Measurements from ENCODE around the gene ZNF74. TPM values are rescaled to one million over a fixed set of nuclear protein-coding genes. Genes with fewer than 3 reads are reported as not detected.

ZNF74 gene
- total RNA-seq, 4 donors from 2014 or later = 2.8 to 7.2 (median 3.5) TPM

DNA sequence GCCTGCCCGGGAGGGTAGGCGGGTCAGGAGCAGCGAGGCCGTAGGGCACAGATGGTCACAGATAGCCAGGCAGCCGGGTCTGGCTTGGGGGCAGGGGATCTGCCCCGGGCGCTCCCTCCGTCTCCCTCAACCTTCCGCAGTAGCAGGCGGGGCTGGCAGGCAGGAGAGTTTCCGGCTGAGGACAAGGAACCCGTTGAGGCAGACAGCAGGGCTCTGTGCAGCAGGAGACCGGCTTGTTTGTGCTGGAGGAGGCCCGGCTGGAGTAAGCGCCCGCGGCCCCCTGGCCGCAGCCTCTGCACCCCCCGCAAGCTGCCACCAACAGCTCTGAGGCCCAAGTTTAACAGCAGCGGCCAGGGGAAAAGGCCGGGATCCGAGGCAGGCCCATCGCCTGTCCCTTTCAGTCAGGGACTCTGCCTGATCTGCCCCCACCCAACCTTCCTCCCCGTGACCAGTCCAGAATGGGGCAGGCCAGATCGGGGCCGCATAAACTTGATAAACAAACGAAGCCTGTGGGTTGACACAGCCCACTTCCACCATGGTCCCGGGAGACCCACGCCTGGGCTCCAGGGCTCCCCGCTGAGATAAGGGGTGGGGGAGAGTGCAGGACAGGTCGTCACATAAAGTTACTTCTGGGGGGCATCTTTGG is 30.1 kb downstream of the ZNF74 start:
- TF ChIP-seq, protein P1, sequence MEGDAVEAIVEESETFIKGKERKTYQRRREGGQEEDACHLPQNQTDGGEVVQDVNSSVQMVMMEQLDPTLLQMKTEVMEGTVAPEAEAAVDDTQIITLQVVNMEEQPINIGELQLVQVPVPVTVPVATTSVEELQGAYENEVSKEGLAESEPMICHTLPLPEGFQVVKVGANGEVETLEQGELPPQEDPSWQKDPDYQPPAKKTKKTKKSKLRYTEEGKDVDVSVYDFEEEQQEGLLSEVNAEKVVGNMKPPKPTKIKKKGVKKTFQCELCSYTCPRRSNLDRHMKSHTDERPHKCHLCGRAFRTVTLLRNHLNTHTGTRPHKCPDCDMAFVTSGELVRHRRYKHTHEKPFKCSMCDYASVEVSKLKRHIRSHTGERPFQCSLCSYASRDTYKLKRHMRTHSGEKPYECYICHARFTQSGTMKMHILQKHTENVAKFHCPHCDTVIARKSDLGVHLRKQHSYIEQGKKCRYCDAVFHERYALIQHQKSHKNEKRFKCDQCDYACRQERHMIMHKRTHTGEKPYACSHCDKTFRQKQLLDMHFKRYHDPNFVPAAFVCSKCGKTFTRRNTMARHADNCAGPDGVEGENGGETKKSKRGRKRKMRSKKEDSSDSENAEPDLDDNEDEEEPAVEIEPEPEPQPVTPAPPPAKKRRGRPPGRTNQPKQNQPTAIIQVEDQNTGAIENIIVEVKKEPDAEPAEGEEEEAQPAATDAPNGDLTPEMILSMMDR (IDR thresholded peaks at IDR 0.05; ENCODE audit: low read depth) = no peak

DNA sequence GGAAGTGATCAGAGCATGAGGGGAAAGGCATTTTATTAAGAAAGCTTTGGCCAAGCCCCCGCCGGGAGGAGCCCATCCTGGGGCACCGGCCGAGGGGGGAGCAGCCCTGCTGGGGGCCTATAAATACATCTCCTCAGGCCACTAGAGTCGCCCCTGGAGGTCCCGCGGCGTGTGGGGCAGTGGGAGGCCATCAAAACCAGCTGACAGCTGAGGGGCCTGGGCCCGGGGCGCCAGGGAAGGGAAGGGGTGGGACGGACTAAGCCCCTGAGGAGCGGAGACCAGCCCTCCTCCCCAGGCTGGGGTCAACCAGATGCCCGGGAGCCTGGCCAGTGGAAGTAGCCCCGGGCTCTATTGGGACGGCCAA is 30.6 kb downstream of the ZNF74 start:
- TF ChIP-seq, protein P1 (IDR thresholded peaks at IDR 0.05; ENCODE audit: low read depth) = no peak

DNA sequence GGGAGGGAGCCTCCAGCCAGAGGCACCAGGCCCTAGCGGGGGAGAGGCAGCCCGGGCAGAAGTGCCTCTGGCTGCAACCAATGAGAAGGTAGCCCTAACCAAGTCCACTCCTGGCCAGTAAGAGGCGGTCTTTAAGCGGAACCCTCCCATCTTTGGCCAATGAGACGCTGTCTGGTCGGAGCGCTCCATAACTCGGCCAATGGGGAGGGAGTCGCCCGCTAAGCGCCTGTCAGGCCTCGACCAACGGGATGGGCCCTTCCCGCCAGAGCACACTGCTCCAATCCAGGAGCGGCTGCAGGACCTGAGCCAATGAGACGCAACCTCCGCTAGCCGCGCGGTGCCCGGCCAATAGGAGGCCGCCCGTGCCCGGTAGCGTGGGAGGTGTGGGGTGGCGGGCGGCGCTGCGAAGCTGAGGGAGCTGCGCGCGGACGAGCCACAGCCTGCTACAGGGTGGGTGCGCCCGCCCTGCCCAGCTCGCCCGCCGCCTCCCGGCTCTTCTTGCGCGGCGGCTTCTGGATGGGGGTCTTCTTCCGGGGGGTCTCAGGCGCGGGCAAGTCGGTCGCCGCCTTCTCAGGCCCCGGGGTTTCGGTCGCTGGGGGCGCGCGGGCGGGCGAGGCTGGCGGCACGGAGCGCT is 31.1 kb downstream of the ZNF74 start:
- TF ChIP-seq, protein P1 (IDR thresholded peaks at IDR 0.05; ENCODE audit: low read depth) = no peak

DNA sequence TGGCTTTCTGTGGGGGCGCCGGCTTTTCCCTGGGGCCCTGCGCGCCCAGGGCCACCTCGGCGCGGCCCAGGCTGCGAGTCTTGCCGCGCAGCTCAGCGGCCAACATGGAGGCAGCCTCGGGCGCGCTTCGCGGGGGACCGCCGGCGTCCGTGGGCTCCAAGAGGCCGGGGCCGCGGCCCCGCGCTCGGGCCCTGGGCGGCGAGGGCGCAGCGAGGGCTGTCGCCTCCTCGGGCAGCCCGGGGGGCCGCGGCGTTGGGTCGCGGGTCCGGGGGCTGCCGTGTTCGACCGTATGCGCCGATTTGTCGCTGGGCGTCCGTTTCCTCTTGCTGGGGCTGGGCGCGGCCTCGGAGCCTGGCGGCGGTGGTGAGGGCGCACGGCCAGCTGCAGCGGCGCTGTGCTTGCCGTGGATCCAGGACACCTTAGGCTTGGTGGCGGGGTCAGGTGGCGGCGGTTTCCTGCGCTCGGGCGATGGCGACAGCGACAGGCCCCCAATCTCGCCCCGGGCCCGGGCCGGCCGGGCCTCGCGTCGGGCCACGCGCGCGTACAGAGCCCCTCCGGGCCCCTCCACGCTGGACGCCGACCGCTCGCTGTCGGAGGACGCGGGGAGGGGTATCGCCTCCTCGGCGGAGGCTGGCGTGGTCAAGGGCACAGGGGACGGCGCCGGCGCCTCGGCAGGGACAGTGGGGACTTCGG is 31.8 kb downstream of the ZNF74 start:
- TF ChIP-seq, protein P1 (IDR thresholded peaks at IDR 0.05; ENCODE audit: low read depth) = no peak

DNA sequence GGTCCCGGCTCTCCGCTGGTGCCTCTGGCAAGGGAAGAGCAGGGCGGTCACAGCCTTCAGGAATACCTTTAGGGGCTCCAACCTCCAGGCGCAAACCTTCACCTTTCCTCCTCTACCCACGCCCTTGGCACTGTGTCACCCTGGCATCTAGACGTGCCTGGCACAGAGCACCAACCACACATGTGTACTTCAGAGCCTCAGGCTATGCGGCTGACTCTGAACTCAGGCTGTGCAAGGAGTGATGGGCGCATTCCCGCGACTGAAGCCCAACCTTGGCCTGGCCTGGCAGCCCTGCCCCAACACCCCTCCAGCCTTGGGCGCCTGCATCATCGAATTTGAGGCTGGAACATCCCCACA is 32.3 kb downstream of the ZNF74 start:
- TF ChIP-seq, protein P1 (IDR thresholded peaks at IDR 0.05; ENCODE audit: low read depth) = no peak

DNA sequence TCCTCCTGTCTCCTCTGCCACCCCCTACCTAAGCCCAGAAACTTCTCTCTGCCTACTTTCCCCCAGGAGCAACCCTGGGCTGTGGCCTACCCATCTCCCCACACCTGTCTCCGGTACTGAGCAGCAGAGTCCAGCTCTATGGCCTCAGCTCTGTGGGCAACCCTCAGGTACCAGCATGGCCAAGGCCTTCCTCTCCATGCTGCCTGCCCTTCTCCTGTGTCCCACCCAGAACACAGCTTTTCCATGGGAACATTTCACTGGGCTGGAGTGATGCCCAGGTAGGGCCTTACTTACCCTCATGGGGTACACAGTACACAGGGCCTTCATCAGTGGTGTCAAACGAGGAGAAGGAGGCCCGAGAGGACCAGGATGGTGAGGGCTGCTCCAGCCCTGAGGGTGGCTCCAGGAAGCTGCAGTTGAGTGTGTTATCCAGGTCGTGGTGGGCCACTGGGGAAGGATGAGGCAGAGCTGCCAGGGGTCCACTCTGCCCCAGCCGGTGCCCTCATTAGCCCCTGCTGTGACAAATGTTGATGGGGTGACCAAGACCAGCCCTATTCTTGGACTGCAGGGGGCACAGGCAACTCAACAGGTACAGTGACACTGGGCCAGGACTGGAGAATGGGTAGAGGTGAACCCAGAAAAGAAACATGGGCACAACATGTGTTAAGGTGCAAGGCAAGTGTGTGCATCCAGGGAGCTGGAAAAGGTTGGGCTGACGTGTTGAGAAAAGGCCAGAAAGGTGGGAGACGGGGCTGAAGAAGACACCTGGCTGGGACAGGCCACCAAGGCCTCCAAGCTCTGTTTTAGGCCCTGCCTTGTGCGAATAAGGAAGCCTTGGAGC is 33.4 kb downstream of the ZNF74 start:
- TF ChIP-seq, protein P1 (IDR thresholded peaks at IDR 0.05; ENCODE audit: low read depth) = no peak

All from subcutaneous adipose tissue (tissue), 4 donors.